GM21723 (cell line): ENCODE data around the gene TP53I13.
"Not testable (repeated sequence)": the region's sequence is repeated elsewhere in the genome, so short reads cannot be mapped to it uniquely, and the experiment has no call there.

Experiments
- ATAC-seq: cut with Tn5 transposase; IDR thresholded peaks from one replicate; pipeline ENCODE4 v1.9.1; 2021; ENCODE audit warnings: mild to moderate bottlenecking, moderate library complexity; ENCODE audit not compliant: unreplicated experiment

The TP53I13 gene, protein sequence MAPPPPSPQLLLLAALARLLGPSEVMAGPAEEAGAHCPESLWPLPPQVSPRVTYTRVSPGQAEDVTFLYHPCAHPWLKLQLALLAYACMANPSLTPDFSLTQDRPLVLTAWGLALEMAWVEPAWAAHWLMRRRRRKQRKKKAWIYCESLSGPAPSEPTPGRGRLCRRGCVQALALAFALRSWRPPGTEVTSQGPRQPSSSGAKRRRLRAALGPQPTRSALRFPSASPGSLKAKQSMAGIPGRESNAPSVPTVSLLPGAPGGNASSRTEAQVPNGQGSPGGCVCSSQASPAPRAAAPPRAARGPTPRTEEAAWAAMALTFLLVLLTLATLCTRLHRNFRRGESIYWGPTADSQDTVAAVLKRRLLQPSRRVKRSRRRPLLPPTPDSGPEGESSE

GRCh38 chr17:29568331-29569244, at the start of gene TP53I13:
Gene TP53I13, plus strand, starts transcription at chr17:29568701. Its CDS starts 58 bp downstream, at chr17:29568759.
- ATAC-seq, result peak; percentile 39

- no peak for ATAC-seq
Measured at GRCh38 chr17:29524692-29525091, 43.8 kb upstream of the TP53I13 start.

- ATAC-seq, result no peak
Measured at GRCh38 chr17:29526322-29526721, 42.2 kb upstream of the TP53I13 start.

DNA sequence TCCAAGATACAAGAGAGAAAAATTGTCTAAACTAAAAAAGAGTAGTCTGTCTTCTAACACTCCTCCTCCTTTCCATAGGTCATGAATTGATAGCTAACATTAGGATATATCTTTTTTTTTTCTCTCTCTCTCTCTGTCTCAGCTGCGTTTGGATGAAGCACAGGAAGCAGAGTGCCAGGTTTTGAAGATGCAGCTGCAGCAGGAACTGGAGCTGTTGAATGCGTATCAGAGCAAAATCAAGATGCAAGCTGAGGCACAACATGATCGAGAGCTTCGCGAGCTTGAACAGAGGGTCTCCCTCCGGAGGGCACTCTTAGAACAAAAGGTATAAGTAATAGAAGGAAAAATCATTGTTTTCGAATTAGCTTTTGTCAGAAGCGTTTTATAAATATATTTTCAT, 34.5 kb upstream of the TP53I13 start:
- ATAC-seq, result no peak

DNA sequence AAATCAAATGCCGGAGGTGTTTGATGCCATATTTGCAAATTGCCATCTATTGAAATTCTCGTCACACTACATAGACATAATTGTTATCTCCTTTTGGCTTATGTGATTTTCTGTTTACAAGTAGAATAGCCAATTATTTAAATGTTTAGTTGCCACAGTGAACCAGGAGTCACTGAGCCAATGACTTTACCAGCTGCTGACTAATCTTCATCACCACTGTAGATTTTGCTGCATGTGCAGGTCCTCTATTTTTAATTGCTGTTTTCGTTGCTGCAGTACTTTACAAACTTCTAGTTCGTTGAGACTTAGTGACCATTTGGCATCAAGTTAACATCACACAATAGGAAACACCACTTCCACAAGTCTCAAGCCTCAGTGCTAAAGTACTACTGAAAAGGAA, 24.4 kb upstream of the TP53I13 start:
- ATAC-seq, result no peak

GRCh38 chr17:29546085-29546484, 22.4 kb upstream of the TP53I13 start:
- ATAC-seq, result no peak

GRCh38 chr17:29546830-29547229, 21.7 kb upstream of the TP53I13 start:
- ATAC-seq, result no peak

- ATAC-seq, result no peak
Measured at GRCh38 chr17:29549177-29549923, 19.2 kb upstream of the TP53I13 start.

- ATAC-seq, result no peak
Measured at GRCh38 chr17:29555840-29556239, 12.7 kb upstream of the TP53I13 start.

GRCh38 chr17:29557085-29557738, 11.3 kb upstream of the TP53I13 start:
- ATAC-seq, result no peak

- ATAC-seq, result no peak
Measured at GRCh38 chr17:29557739-29558116, 10.8 kb upstream of the TP53I13 start.

DNA sequence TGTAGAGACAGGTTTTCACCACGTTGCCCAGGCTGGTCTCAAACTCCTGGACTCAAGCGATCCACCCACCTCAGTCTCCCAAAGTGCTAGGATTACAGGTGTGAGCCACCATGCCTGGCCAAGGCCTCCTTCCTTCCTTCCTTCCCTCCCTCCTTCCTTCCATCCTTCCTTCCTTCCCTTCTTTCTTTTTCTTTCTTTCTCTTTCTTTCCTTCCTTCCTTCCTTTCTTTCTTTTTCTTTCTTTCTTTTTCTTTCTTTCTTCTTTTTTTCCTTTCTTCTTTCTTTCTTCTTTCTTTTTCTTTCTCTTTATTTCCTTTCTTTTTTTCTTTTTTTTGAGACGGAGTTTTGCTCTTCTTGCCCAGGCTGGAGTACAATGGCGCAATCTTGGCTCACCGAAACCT, 10.4 kb upstream of the TP53I13 start:
- ATAC-seq, result not testable (repeated sequence)

- ATAC-seq, result no peak
Measured at GRCh38 chr17:29559640-29560039, 8.9 kb upstream of the TP53I13 start.

DNA sequence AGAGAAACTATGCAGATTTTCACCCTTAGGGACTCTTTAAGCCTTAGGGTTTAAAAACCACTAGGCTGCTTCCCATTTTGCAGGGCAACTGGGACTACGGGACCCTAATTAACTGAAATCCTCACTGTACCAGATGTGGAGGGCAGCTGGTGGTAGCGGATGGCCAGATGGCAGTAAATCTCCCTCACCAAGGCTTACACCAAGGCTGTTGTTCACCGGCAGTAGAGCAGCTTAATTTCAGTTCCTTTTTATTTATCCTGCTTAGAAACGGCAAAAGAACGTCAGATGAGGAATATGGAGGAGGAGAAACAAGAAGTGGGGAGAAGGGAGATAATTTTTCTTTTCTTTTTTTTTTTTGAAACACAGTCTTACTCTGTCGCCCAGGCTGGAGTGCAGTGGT, 8.2 kb upstream of the TP53I13 start:
- peak; percentile 46 for ATAC-seq

DNA sequence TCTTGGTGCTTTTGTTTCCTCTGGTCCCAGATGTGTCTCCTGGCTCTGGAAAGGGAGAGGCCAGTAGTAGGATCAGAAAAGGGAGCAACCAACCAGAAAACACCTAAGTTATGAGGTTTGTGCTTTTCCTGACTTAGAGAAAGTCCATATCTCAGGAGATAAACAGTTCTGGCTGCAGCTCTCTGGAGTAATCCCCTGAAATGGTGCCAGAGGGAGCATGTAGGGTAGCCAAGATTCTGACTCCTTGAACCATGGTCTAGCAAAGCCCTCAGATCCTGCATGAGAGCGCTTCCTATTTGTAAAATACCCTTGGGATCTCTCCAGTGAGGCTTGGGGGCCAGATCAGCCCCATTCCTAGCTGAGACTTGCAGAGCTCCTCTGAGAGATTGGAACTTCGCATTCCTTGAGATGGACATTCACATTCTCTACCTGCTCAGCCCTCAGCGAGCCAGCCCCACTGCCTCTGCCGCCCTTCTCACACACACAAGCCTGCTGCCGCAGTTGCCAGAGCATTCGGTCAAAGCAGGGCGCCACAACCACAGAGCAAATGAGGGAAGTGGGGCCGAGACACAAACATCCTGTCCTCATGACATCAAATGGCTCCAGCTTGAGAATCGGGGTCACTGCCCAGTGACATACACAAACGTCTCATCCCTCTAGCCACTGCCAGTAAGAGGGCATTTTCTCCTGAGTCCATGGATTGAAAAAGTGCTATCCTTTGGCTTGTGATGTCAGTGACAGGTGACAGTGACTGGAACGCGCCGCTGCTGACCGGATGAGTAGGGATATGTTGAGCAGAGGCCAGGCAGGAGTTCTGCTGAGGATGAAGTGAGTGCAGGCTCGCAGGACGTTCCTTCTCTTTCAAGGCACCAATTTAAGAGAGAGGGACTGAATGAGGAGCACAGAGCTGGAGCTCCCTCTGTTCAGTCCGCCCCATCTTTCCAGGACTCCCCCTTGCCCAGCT, 6.7 kb upstream of the TP53I13 start:
- ATAC-seq, result no peak

GRCh38 chr17:29562615-29563014, 5.9 kb upstream of the TP53I13 start:
- ATAC-seq, result no peak

GRCh38 chr17:29563816-29564215, 4.7 kb upstream of the TP53I13 start:
- no peak for ATAC-seq

GRCh38 chr17:29565643-29566472, 2.6 kb upstream of the TP53I13 start:
- ATAC-seq, result peak; percentile 28
